GM12872 (cell line): ENCODE data around the gene PDE3B.

Source experiments
- CTCF ChIP-seq: IDR thresholded peaks from 3 replicates; pipeline ENCODE4 v1.5.1; 2011; ENCODE audit warnings: low read depth, mild to moderate bottlenecking, low read length, moderate library complexity; ENCODE audit not compliant: insufficient read depth

PDE3B gene

GRCh38 chr11:14860511-14860910 lies 216.9 kb downstream of the PDE3B start:
- TF ChIP-seq CTCF: no peak

GRCh38 chr11:14861680-14862079 lies 218.1 kb downstream of the PDE3B start:
- TF ChIP-seq CTCF: no peak

DNA sequence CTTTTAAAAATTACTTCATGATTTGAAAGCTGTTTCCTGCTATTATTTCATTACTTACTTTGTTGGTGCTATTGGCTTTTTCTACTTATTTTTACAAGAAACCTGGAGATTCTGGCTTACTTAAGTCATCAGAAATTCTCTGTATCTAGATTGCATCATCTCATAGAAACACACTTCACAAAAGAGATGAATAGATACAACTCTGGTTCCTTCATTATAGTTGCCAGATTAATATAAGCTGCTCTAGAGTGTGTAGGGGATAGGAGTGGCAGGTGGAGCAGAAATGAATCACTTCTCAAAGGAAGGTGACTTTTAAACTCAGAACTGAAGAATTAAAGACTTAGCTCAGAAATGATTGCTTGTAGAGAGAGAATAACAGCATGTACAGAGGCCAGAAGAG lies 228.4 kb downstream of the PDE3B start:
- TF ChIP-seq CTCF: no peak

DNA sequence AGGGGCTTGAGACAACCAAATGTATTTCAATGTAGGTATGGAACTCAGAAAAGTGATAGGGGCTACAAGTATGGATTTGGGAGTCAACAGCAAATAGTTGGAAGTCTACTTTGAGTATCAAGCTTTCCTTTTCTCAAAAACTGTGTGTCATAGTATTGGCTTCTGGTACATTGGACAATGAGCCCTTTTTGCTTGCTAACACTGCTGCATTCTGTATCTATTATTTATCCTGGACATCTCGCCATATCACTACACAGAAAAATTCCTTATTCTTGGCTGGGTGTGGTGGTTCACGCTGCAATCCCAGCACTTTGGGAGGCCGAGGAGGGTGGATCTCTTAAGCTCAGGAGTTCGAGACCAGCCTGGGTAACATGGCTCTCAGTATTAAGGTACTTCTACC lies 230.0 kb downstream of the PDE3B start:
- TF ChIP-seq CTCF: no peak

- no peak for TF ChIP-seq CTCF
These were observed 231.6 kb downstream of the PDE3B start for GRCh38 chr11:14875163-14875562.

DNA sequence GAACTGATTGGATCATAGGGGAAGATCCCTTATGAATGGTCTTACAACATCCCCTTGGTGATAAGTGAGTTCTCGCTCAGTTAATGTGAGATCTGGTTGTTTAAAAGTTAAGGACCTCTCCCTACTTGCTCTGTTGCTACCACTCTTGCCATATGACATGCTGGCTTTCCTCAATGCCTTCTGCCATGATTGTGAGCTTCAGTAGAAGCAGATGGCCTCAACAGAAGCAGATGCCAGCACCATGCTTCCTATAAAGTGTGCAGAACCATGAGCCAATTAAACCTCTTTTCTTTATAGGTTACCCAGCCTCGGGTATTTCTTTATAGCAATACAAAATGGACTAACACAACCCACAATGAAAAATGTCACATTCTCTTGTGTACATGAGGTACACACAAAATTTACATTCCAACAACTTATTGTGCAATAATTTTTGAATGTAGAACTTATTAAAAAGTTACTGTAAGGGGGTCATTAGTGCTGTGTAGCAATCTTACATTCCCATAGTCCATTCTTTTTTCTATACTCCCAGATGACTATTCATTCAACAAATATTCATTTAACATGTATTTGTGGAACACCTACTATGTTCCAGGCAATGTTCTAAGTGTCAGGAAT lies 238.1 kb downstream of the PDE3B start:
- TF ChIP-seq CTCF: no peak

DNA sequence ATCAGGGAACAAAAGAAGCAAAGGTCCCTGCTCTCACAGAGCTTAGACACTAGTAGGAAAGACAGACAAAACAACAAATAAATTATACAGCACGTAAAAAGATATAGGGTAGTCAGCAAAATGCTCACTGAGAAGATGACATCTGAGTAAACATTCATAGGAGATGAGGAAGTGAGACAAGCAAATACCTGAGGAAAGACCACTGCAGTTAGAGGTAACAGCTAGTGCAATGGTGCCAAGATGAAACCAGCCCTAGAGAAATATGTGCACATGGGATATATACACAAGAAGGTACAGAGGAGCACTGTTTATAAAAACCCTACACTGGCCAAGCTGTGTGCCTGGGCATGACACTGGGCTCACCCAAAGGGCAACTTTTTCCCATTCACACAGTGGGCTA lies 238.6 kb downstream of the PDE3B start:
- no peak for TF ChIP-seq CTCF

DNA sequence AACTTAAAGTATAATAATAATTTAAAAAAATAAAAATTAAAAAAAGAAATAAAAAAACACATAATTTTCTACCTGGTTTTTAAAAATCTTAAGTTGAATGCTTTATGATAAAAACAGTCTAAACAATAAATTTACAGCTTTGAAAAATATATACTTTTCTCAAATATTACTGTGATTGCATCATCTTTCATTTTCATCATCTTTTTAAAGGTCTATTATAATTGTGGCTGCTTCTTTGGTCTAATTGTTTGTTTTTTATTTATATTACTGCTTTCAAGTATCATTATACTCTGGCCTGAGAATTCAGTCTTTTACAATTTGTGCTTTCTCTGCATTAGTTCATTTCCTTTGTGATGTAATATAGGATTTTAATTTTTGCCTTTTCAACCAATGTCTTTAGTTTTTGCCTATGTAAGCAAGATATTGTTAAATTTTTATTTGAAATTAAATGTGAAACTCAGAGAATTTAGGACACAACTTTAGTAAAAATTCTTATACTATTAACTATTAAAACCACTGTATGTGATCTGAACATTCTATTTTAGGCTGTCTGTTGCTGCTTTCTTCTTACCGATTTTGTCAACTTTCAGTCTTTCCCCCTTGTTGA lies 241.2 kb downstream of the PDE3B start:
- no peak for TF ChIP-seq CTCF
